ENCODE data around the gene RALY.

The RALY gene

DNA sequence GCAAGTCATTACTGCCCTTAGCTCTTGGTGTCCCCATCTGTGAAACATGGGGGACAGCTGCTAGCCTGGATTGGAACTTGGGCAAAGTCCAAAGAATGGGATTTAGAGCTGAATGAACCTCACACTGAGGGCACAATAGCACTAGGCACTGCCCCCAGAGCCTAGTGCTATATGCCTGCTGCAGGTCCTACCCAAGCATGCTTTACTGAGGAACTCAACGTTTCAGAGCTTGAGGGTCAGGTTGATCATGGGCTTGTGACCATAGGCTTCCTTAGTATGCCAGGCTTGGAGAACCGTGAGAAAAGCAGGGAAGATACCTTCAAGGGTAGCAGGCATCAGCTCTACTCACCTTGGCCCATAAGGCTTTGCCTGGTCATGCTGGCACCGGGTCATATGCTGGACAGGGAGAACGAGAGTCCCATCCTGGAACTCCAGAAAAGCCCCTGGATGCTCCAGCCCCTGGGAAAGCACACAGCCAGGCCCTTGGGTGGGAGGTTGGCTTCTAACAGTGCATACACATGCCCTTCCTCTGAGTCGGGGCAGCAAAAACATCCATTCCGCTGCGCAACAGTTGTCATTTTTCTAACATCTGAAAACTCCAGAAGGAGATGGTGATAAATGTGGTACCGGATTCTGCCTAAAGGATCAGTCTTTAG, 88.6 kb downstream of the RALY start:
- H3K9ac ChIP-seq = no peak overlapping the region
- no peaks in the 10 kb centered on the region; the same call in 1 of the 2 replicates for H3K36me3 ChIP-seq (ENCODE audit: insufficient read depth)
- no peaks in the 10 kb centered on the region for H4K20me1 ChIP-seq (ENCODE audit: insufficient read depth)
- no peak overlapping the region for H3K4me3 ChIP-seq (IDR thresholded peaks at IDR 0.05; ENCODE audit: insufficient read depth, low read depth, low read length)
- no peak overlapping the region for H2AFZ ChIP-seq (ENCODE audit: low read depth)
- H3K27me3 ChIP-seq (ENCODE audit: insufficient read depth, low read depth) = no peaks in the 10 kb centered on the region
- H3K4me2 ChIP-seq = no peak overlapping the region
- TF ChIP-seq, protein P1, sequence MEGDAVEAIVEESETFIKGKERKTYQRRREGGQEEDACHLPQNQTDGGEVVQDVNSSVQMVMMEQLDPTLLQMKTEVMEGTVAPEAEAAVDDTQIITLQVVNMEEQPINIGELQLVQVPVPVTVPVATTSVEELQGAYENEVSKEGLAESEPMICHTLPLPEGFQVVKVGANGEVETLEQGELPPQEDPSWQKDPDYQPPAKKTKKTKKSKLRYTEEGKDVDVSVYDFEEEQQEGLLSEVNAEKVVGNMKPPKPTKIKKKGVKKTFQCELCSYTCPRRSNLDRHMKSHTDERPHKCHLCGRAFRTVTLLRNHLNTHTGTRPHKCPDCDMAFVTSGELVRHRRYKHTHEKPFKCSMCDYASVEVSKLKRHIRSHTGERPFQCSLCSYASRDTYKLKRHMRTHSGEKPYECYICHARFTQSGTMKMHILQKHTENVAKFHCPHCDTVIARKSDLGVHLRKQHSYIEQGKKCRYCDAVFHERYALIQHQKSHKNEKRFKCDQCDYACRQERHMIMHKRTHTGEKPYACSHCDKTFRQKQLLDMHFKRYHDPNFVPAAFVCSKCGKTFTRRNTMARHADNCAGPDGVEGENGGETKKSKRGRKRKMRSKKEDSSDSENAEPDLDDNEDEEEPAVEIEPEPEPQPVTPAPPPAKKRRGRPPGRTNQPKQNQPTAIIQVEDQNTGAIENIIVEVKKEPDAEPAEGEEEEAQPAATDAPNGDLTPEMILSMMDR (conservative IDR thresholded peaks at IDR 0.05; ENCODE audit: low read depth, low read length) = no peak
- H3K79me2 ChIP-seq (ENCODE audit: insufficient read depth, low read depth) = no peaks in the 10 kb centered on the region
- H3K27ac ChIP-seq = peak overlapping the region; percentile 38; the same call in 1 of the 2 replicates
- peaks cover 47% of the 10 kb centered on the region for H3K4me1 ChIP-seq (ENCODE audit: low read depth, poor library complexity, severe bottlenecking)

DNA sequence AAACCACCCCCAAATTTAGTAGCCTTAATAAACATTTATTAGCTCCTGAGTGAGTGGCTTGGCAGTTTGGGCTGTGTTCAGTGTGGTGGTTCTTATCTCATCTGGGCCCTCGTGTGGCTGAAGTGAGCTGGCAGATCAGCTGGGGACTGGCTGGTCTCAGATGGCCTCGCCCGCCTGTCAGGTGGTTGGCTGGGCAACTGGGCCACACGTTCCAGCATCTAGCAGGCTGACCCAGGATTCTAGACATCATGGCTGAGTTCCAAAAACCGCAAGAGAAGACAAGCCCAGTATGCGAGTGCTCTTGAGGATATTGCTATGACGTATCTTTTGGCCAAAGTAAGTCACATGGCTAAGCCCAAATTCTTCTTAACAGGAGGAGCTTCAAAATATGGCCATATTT, 89.4 kb downstream of the RALY start:
- Histone ChIP-seq H3K4me2 (no peak overlapping the region), H3K4me3 (IDR thresholded peaks at IDR 0.05; ENCODE audit: insufficient read depth, low read depth, low read length) (no peak overlapping the region), H2AFZ (ENCODE audit: low read depth) (no peak overlapping the region), H3K9ac (no peak overlapping the region), H3K27ac (peak overlapping the region; percentile 38; the same call in 1 of the 2 replicates), H3K36me3 (ENCODE audit: insufficient read depth) (no peaks in the 10 kb centered on the region; the same call in 1 of the 2 replicates), H3K79me2 (ENCODE audit: insufficient read depth, low read depth) (no peaks in the 10 kb centered on the region), H4K20me1 (ENCODE audit: insufficient read depth) (no peaks in the 10 kb centered on the region), H3K4me1 (ENCODE audit: low read depth, poor library complexity, severe bottlenecking) (peaks cover 47% of the 10 kb centered on the region), H3K27me3 (ENCODE audit: insufficient read depth, low read depth) (no peaks in the 10 kb centered on the region)
- TF ChIP-seq, protein P1 (conservative IDR thresholded peaks at IDR 0.05; ENCODE audit: low read depth, low read length) = no peak

DNA sequence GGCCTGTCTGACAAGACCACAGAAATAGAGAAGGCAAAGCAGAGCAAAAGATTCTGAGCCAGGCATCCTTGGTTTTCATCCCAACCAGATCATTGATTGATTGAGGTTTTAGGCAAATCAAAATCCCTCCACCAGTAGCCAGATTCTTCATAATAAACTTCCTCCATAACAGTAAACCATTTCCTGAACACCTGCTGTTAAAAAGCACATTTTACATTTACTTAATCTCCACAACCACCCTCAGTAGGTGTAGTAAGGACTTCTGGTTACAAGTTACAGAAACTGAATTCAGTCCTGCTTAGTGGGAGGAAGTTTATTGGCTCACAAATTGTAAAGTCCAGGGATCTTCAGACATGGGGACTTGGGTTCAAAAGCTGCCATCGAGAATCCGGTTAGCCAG, 90.1 kb downstream of the RALY start:
- H3K4me2 ChIP-seq = no peak overlapping the region
- no peaks in the 10 kb centered on the region for H4K20me1 ChIP-seq (ENCODE audit: insufficient read depth)
- no peak overlapping the region for H2AFZ ChIP-seq (ENCODE audit: low read depth)
- peaks cover 4% of the 10 kb centered on the region; the same call in 1 of the 2 replicates for H3K36me3 ChIP-seq (ENCODE audit: insufficient read depth)
- TF ChIP-seq, protein P1 (conservative IDR thresholded peaks at IDR 0.05; ENCODE audit: low read depth, low read length) = no peak
- no peaks in the 10 kb centered on the region for H3K79me2 ChIP-seq (ENCODE audit: insufficient read depth, low read depth)
- peaks cover 47% of the 10 kb centered on the region for H3K4me1 ChIP-seq (ENCODE audit: low read depth, poor library complexity, severe bottlenecking)
- H3K9ac ChIP-seq = no peak overlapping the region
- no peaks in the 10 kb centered on the region for H3K27me3 ChIP-seq (ENCODE audit: insufficient read depth, low read depth)
- H3K4me3 ChIP-seq (IDR thresholded peaks at IDR 0.05; ENCODE audit: insufficient read depth, low read depth, low read length) = no peak overlapping the region
- H3K27ac ChIP-seq = peak overlapping the region; percentile 38; the same call in 1 of the 2 replicates

DNA sequence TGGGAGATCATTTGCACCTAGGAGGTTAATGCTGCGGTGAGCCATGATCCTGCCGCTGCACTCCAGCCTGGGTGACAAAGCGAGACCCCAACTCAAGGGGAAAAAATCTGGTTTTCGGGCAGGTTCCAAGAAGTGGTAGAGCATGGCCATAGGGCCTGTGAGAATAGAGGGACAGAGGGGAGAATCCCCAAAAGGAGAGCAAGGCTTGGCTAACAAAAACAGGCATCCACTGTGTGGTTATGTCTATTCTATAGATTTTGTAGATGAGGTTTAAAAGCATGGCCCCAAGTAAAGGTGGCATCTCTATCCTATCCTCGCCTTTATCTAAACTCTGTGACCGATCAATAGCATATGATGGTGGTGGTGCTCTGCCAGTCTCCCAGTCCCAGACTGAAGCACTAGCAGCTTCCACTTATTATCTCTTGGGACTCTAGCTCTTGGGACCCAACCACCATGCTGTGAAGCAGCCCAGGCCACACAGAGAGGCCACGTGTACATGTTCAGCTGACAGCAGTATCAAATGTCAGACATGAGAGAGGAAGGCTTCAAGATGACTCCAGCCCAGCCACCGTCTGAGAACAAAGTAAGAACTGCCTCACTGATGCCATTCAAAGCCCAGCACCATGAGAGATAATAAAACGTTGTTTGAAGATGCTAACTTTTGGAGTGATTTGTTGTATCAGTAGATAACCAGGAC, 90.7 kb downstream of the RALY start:
- no peak overlapping the region for H2AFZ ChIP-seq (ENCODE audit: low read depth)
- H3K9ac ChIP-seq = no peak overlapping the region
- no peaks in the 10 kb centered on the region for H3K27me3 ChIP-seq (ENCODE audit: insufficient read depth, low read depth)
- no peaks in the 10 kb centered on the region for H4K20me1 ChIP-seq (ENCODE audit: insufficient read depth)
- peak overlapping the region; percentile 38; the same call in 1 of the 2 replicates for H3K27ac ChIP-seq
- TF ChIP-seq, protein P1 (conservative IDR thresholded peaks at IDR 0.05; ENCODE audit: low read depth, low read length) = no peak
- H3K4me2 ChIP-seq = no peak overlapping the region
- peaks cover 47% of the 10 kb centered on the region for H3K4me1 ChIP-seq (ENCODE audit: low read depth, poor library complexity, severe bottlenecking)
- H3K4me3 ChIP-seq (IDR thresholded peaks at IDR 0.05; ENCODE audit: insufficient read depth, low read depth, low read length) = no peak overlapping the region
- no peaks in the 10 kb centered on the region for H3K79me2 ChIP-seq (ENCODE audit: insufficient read depth, low read depth)
- peaks cover 9% of the 10 kb centered on the region; the same call in 1 of the 2 replicates for H3K36me3 ChIP-seq (ENCODE audit: insufficient read depth)

Measured in KMS-11 (cell line).